ENCODE measurements around the gene RPS6KA5. TPM values are rescaled to one million over a fixed set of nuclear protein-coding genes. Genes with fewer than 3 reads are reported as not detected.
"Not testable (repeated sequence)": the region's sequence is repeated elsewhere in the genome, so short reads cannot be mapped to it uniquely, and the experiment has no call there.

RPS6KA5 gene
- total RNA-seq, 1 experiment from 2014 or later: 5.2 TPM

GRCh38 chr14:91036741-91037469 is 23.5 kb downstream of the RPS6KA5 start:
- DNase-seq (ENCODE audit: low read depth): no peak
- in situ Hi-C loops (cut with HindIII; ENCODE audit: low pct_unique_long_range_greater_than_20kb, low sequenced_read_pairs): no loop called here

DNA sequence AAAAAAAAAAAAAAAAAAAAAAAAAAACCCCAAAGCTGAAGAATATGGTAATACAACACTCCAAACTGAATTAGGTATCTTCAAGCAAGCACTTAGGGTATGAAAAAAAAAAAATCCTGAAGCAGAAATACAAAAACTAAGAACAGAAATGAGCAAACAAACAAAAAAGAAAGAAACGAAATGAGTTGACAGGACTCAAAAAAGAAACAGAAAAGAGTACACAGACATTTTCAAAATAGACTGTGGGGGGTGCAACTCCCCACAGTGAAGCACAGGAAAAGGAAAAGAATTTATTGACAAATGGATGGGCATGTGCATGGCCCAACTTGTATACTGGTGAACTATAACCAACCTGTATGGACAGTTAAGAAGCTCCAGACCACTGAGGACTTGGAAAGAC is 24.6 kb downstream of the RPS6KA5 start:
- in situ Hi-C loops (cut with HindIII; ENCODE audit: low pct_unique_long_range_greater_than_20kb, low sequenced_read_pairs): no loop called here
- no peak for DNase-seq (ENCODE audit: low read depth)

DNA sequence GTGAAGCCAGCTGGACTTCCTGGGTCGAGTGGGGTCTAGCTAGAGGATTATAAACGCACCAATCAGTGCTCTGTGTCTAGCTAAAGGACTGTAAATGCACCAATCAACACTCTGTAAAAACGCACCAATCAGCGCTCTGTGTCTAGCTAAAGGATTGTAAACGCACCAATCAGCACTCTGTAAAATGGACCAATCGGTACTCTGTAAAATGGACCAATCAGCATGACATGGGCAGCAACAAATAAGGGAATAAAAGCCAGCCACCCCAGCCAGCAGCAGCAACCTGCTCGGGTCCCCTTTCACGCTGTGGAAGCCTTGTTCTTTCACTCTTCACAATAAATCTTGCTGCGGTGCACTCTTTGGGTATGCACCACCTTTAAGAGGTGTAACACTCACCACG is 26.1 kb downstream of the RPS6KA5 start:
- DNase-seq (ENCODE audit: low read depth); in situ Hi-C loops (cut with HindIII; ENCODE audit: low pct_unique_long_range_greater_than_20kb, low sequenced_read_pairs): not testable (repeated sequence)

- in situ Hi-C loops (cut with HindIII; ENCODE audit: low pct_unique_long_range_greater_than_20kb, low sequenced_read_pairs): no loop called here
Measured at GRCh38 chr14:91032248-91032647, 28.2 kb downstream of the RPS6KA5 start.

DNA sequence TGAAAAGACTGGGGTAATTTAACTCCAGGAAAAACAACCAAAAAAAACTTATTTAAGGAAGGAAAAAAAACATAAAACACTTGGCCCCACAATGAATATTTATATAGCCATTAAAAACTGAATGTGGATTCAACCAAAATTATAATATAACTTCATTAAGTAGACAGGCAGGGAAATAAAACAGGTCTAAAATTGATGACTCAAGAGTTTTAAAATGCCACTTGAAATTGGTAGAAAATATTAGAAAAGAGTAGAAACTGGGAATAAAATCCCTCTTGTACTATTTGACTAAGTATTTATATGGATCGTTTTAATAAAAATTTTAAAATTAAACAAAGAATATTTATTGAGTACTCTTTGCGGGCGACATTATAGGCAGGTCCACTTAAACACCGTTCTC is 28.8 kb downstream of the RPS6KA5 start:
- in situ Hi-C loops (cut with HindIII; ENCODE audit: low pct_unique_long_range_greater_than_20kb, low sequenced_read_pairs): no loop called here
- no peak for DNase-seq (ENCODE audit: low read depth)

More at GRCh38 chr14:91032248-91032647, 28.2 kb downstream of the RPS6KA5 start:
- no peak for DNase-seq (ENCODE audit: low read depth)

DNA sequence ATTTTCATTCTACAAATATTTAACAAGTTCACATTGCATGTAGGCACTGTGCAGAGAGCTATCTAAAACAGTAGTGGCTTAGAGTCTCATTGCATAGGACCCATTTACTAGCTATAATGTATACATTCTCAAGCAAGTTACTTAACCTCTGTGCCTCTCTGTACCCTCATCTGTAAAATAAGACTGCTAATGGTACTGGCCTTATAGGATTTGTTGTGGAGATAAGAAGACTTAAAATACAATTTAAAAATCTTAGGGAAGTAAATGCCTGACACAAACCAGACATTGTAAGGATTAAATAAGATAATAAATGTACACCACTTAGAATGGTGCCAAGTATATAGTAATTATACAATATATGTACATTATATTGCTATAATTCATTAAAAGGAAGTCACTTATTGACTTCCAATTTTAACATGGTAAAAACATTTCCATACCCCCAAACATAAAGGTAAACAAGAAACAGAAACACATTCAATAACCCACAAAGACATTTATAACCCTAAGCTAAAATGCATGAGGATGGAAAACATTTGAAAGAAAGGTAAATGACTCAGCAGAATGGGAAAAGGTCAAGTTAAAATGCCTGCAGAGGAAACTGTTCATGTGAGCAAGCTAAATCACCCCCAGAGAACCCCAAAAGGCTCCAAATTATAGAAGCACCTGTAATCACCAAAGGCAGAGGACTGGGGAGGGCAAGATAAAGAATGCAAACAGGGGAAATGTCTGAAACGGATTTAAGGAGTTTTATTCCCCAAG is 30.8 kb downstream of the RPS6KA5 start:
- no peak for DNase-seq (ENCODE audit: low read depth)
- in situ Hi-C loops (cut with HindIII; ENCODE audit: low pct_unique_long_range_greater_than_20kb, low sequenced_read_pairs): no loop called here

DNA sequence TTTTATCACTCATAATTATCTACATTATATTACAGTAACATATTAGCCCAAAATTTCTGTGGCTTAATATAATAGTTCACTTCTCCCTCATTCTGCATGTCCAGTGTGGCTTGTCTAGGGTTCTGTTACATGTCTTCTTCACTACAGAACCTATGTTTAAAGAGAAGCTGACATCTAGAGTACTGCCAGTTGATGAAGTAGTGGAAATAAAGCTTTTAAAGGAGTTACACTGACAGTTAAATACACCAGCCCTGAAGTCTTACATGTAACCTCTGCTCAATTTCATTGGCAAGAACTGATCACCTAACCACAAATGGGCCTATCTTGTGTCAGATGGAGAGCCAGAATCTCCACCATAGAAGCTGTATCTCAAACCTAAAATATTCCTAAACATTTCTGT is 32.9 kb downstream of the RPS6KA5 start:
- DNase-seq (ENCODE audit: low read depth): no peak
- in situ Hi-C loops (cut with HindIII; ENCODE audit: low pct_unique_long_range_greater_than_20kb, low sequenced_read_pairs): no loop called here

- DNase-seq (ENCODE audit: low read depth); in situ Hi-C loops (cut with HindIII; ENCODE audit: low pct_unique_long_range_greater_than_20kb, low sequenced_read_pairs): not testable (repeated sequence)
Measured at GRCh38 chr14:91022622-91023028, 37.8 kb downstream of the RPS6KA5 start.

GRCh38 chr14:91021991-91022621 is 38.3 kb downstream of the RPS6KA5 start:
- DNase-seq (ENCODE audit: low read depth): no peak
- in situ Hi-C loops (cut with HindIII; ENCODE audit: low pct_unique_long_range_greater_than_20kb, low sequenced_read_pairs): no loop called here

DNA sequence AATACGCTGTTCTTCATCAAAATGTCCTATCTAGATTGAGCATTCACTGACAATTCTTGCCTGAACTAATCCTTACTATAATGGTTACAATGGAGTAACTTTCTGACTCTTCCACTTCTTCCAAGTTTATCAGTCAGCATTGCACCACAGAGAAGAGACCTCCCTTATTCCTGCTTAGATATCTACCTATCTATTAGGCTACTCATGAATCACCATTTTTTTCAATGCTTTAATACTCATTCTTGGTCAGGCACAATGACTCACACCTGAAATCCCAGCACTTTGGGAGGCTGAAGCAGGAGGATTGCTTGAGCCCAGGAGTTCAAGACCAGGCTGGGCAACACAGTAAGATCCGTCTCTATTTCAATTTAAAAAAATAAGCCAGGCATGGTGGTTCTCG is 39.3 kb downstream of the RPS6KA5 start:
- in situ Hi-C loops (cut with HindIII; ENCODE audit: low pct_unique_long_range_greater_than_20kb, low sequenced_read_pairs): no loop called here
- no peak for DNase-seq (ENCODE audit: low read depth)

DNA sequence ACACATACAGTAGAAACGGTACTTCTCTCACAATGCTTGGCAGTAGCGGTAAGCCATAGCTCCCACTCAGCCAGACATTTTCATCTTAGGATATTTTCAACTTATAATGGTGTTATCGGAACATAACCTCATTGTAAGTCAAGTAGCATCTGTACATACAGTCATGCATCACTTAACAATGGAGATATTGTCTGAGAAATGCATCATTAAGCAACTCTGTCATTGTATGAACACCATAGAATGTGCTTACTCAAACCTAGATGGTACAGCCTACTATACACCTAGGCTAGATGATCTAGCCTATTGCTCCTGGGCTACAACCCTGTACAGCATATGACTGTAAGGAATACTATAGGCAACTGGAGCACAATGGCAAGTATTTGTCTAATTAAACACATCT is 40.8 kb downstream of the RPS6KA5 start:
- DNase-seq (ENCODE audit: low read depth): no peak
- in situ Hi-C loops (cut with HindIII; ENCODE audit: low pct_unique_long_range_greater_than_20kb, low sequenced_read_pairs): no loop called here

- DNase-seq (ENCODE audit: low read depth): no peak
- in situ Hi-C loops (cut with HindIII; ENCODE audit: low pct_unique_long_range_greater_than_20kb, low sequenced_read_pairs): no loop called here
Measured at GRCh38 chr14:91018481-91018880, 42.0 kb downstream of the RPS6KA5 start.

DNA sequence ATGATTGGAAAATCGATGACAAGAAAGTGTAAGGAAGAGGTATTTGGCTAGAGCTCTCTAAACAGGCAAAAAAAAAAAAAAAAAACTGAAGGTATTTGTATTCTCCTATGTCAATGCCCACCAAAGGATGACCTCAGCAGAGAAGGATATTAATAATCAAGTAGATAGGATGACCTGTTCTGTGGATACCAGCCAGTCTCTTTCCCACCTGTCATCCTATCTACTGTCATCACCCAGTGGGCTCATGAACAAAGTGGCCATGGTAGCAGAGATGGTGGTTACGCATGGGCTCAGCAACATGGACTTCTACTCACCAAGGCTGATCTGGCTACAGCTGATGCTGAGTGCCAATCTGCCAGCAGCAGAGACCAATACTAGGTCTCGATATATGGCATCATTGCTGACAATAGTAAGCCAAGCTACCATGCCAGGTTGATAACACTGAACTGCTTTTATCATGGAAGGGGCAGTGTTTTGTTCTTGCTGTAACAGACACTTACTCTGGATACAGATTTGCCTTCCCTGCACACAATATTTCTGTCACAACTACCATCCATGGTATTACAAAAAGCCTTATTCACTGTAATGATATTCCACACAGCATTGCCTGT is 43.5 kb downstream of the RPS6KA5 start:
- in situ Hi-C loops (cut with HindIII; ENCODE audit: low pct_unique_long_range_greater_than_20kb, low sequenced_read_pairs): no loop called here
- no peak for DNase-seq (ENCODE audit: low read depth)

GRCh38 chr14:91015435-91015834 is 45.0 kb downstream of the RPS6KA5 start:
- DNase-seq (ENCODE audit: low read depth): no peak
- in situ Hi-C loops (cut with HindIII; ENCODE audit: low pct_unique_long_range_greater_than_20kb, low sequenced_read_pairs): no loop called here

DNA sequence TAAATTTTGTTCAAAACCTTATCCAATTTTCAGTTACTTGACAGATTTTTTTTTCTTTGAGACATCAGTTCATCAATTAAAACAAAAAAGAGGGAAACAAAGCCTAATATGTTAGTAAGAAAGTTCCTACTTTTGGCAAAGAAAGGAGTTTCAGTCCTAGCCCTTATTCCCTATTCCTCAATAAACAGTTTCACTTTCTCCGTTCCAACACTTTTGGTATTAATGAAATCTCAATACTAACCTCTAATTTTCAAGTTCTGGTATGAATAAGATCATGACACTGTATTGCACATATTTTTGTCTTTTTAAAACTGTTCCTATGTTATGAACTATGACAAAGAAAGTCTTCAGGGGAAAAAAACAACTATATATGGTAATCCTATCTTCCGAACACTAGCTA is 48.4 kb downstream of the RPS6KA5 start:
- in situ Hi-C loops (cut with HindIII; ENCODE audit: low pct_unique_long_range_greater_than_20kb, low sequenced_read_pairs): no loop called here
- no peak for DNase-seq (ENCODE audit: low read depth)

- in situ Hi-C loops (cut with HindIII; ENCODE audit: low pct_unique_long_range_greater_than_20kb, low sequenced_read_pairs): no loop called here
- no peak for DNase-seq (ENCODE audit: low read depth)
Measured at GRCh38 chr14:91010153-91010533, 50.3 kb downstream of the RPS6KA5 start.

GRCh38 chr14:91009501-91010152 is 50.8 kb downstream of the RPS6KA5 start:
- DNase-seq (ENCODE audit: low read depth): no peak
- in situ Hi-C loops (cut with HindIII; ENCODE audit: low pct_unique_long_range_greater_than_20kb, low sequenced_read_pairs): no loop called here

GRCh38 chr14:91008759-91009409 is 51.6 kb downstream of the RPS6KA5 start:
- no peak for DNase-seq (ENCODE audit: low read depth)
- in situ Hi-C loops (cut with HindIII; ENCODE audit: low pct_unique_long_range_greater_than_20kb, low sequenced_read_pairs): no loop called here

Data from Caki2 (cell line).